ENCODE measurements around the gene FXYD1. TPM values are rescaled to one million over a fixed set of nuclear protein-coding genes. Genes with fewer than 3 reads are reported as not detected.
A peak's percentile ranks its signal among the peaks of the same experiment; 100 is the strongest.

FXYD1 gene
- total and polyA plus RNA-seq, 2 donors (not counting 3 experiments of a cell fraction or from before 2014, with no cell fraction given), result not detected

GRCh38 chr19:35156673-35157014 lies 18.0 kb downstream of the FXYD1 start:
- Histone ChIP-seq H3K9ac (replicated peaks; ENCODE audit: extremely low read depth, insufficient read depth, low read length) (no peak overlapping the region), H3K36me3 (ENCODE audit: control insufficient read depth in 2 of 2, extremely low read depth in 1 of 2, insufficient read depth in 2 of 2, low read length in 2 of 2) (peaks cover 17 to 20% of the 10 kb centered on the region in 2 experiments), H3K9me3 (replicated peaks; ENCODE audit: control insufficient read depth, insufficient read depth, low read length) (no peaks in the 10 kb centered on the region), H3K4me3 (replicated peaks in 1 of 3; ENCODE audit: insufficient read depth in 1 of 3, low read depth in 1 of 3, low read length in 3 of 3) (no peak overlapping the region), H3K27me3 (ENCODE audit: control insufficient read depth in 2 of 2, insufficient read depth in 2 of 2, low read length in 2 of 2) (no peaks in the 10 kb centered on the region), H3K79me2 (ENCODE audit: control insufficient read depth, insufficient read depth, low read length) (peaks cover 34% of the 10 kb centered on the region), H2AFZ (ENCODE audit: low read depth, low read length) (no peak overlapping the region), H4K20me1 (replicated peaks; ENCODE audit: control insufficient read depth, extremely low read depth, insufficient read depth, low read length) (no peaks in the 10 kb centered on the region), H3K27ac (ENCODE audit: insufficient read depth, low read depth, low read length) (no peak overlapping the region), H3K4me2 (ENCODE audit: insufficient read depth, low read length) (peak overlapping the region; percentile 78), H3K4me1 (ENCODE audit: control insufficient read depth, extremely low read depth, insufficient read depth, low read length) (peaks cover 20% of the 10 kb centered on the region), H3K9me1 (replicated peaks; ENCODE audit: control insufficient read depth, extremely low read depth, insufficient read depth, low read length) (no peaks in the 10 kb centered on the region)
- no peak for TF ChIP-seq POLR2AphosphoS5 (IDR thresholded peaks at IDR 0.05; ENCODE audit: insufficient read depth, low read depth, low read length)
- no peak for TF ChIP-seq MYC (IDR thresholded peaks at IDR 0.05; ENCODE audit: low read depth, low read length)
- no peak for TF ChIP-seq MAX (IDR thresholded peaks at IDR 0.05; ENCODE audit: insufficient read depth, insufficient read length)
- no peak for TF ChIP-seq GATA2 (IDR thresholded peaks at IDR 0.05; ENCODE audit: insufficient read depth, insufficient read length, low read depth, low read length)
- TF ChIP-seq FOS (IDR thresholded peaks at IDR 0.05; ENCODE audit: borderline replicate concordance, insufficient read depth, low read length), result no peak
- no peak for TF ChIP-seq JUN (IDR thresholded peaks at IDR 0.05; ENCODE audit: borderline replicate concordance, insufficient read depth, insufficient read length, low read depth)
- TF ChIP-seq CTCF (IDR thresholded peaks at IDR 0.05; ENCODE audit: extremely low read depth in 1 of 2, insufficient read depth in 1 of 2, low read depth in 1 of 2, low read length in 2 of 2), result no peak
- no peak for TF ChIP-seq EZH2 (IDR thresholded peaks at IDR 0.05; ENCODE audit: borderline replicate concordance, low read depth, low read length, severe bottlenecking)
- TF ChIP-seq POLR2A (IDR thresholded peaks at IDR 0.05; ENCODE audit: low read depth, low read length), result no peak
- no peak for FAIRE-seq
- POLR2A ChIA-PET, result no interaction called here
- no peak for DNase-seq (ENCODE audit: low read depth, low spot score)
- dilution Hi-C loops (cut with MboI; ENCODE audit: extremely low pct_ligation_motif_present, low sequenced_read_pairs), result no loop called here
- intact Hi-C loops (cut with micrococcal nuclease), result no loop called here
- BruUV-seq (replicated peaks), result no TSS peak
- CTCF ChIA-PET, result no interaction called here
